GM12873 (cell line): ENCODE data around the gene KMT5B.

Experiments
- CTCF ChIP-seq: IDR thresholded peaks from 2 replicates; pipeline ENCODE4 v1.5.1; 2012; ENCODE audit warnings: low read depth, mild to moderate bottlenecking, moderate library complexity, low read length, control low read depth; ENCODE audit not compliant: insufficient read depth; ENCODE audit errors: missing control alignments

KMT5B gene

DNA sequence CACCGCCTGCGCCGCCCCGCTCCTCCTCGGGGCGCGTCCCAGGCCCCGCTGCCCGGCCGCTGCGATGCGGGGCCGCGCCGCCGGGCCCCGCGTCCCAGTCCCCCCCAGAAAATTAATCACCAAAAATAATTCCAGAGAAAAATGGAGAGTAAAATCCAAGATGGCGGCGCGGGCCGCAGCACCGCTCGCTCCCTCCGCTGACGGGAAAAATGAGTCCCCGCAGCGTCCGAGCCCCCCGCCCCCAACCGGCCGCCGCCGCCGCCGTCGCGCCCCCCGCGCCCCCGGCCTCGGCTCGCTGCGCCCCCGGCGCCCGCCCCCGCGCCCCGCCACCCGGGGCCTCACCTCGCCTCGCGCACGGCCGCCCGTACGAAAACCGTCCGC is at the start of gene KMT5B:
Gene KMT5B (minus strand): TSS at position 162 of the 381 bp plus-strand sequence. CDS start 23,220 bp downstream, outside the sequence.
- TF ChIP-seq CTCF, result no peak

DNA sequence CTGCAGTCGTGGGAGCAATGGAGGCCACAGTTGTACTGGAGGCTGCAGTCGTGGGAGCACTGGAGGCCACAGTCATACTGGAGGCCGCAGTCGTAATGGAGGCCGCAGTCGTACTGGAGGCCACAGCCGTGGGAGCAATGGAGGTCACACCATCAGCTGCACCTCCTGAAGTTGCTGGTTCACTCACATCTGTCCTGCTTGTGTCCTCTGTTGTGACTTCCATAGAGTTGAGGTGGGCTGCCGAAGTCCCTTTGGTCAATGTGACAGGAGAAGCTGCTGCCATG is 49.4 kb upstream of the KMT5B start:
- TF ChIP-seq CTCF, result no peak

DNA sequence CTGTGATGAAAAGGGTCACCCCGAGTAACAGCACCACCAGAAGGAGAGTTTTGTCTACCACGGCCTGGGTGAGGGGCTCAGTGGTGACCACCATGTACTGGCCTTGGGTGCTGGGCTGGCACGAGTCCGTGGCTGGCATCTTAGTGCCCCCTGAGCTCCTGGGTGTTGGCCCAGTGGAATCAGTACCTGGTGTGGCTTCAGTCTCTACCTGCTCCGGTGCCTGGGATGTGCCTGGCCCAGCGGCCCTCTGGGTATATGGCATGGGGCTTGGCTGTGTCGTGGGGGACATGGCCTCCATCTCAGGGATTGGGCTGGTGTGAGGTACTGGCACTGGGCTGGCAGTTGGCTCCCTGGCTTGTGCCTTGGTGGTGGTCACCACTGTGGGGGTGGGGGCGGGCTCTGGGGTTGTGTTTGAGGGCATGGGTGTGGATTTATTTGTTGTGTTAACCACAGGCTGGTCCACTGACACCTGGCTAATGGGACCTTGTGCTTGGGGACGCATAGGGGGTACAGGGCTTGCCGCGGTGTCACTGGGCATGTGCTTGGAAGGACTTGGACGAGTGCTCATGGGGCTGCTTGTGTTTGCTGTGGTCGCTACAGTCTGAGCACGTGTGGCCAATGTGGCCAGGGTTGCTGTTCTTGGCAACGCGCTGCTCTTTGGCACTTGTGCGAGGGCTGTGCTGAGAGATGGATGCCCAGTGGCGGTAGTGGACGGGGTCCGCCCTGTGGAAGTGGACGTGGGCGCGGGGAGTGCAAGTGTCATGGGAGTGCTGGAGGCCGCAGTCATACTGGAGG is 48.9 kb upstream of the KMT5B start:
- TF ChIP-seq CTCF, result no peak

DNA sequence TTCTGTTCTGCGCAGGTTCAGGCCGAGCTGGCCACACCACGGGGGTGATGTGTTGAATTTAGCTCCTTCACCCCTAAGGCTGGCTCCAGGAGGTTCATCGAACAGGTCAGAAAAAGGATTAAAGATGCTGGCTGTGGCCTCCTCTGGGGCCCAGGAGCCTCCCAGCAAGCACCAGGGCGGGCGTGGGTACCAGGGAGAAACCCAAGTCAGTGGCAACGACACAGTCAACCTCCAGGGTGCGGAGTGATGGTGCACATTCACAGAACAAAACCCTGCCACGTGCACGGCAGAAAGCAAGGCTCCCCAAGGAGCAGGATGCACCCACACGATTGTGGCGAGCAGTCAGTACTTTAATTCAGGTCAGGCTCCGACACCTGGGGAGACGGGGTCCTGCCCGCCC is 47.9 kb upstream of the KMT5B start:
- TF ChIP-seq CTCF, result no peak

DNA sequence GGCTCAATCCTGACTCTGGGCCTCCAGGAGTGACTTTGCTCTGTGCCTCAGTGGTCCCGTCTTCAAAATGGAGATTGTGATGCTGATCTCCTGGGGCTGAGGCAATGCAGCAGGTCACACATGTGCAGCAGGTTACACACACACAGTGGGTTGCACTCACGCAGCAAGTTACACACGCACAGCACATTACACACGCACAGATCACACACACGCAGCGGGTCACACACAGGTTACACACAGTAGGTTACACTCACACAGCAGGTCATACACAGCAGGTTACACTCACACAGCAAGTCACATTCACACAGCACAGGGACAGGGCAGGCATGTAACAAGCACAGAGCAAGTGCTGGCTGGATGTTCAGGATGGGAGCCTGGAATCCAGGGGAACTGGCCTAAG is 47.4 kb upstream of the KMT5B start:
- no peak for TF ChIP-seq CTCF

DNA sequence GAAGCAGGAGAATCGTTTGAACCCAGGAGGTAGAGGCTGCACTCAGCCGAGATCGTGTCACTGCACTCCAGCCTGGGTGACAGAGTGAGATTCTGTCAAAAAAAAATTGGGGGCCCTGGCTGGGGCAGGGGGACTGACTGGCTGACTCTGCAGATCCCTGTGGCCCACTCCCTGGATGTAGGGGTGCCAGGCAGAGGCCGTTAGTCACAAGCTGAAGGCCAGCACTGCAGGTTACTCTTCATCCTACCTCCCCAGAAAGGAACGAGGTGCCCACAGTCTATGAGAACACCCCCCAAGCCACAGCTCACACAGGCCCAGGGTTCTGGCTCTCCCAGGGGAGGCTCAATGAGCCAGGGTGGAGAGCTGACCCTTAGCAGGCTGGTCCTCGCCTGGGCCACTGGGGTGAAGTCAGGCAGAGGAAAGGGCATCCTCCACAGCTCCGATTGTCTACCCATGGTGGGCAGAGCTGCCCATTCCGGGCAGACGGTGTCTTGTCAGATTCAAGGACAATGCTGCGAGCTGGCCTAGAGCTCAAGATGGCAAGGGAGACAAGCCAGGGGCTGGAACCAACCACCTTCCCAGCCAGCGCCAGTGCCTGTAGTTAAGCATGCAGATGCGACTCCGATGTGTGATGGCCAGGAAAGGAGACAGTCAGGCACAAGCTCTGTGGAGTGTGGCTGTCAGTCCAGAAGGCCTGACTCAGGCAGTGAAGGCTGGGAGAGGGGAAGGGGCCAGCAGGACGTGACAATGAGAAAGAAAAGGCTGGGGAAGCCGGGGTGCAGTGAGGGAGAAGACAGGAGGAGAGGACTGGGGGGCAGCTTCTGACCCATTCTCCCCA is 46.2 kb upstream of the KMT5B start:
- no peak for TF ChIP-seq CTCF

DNA sequence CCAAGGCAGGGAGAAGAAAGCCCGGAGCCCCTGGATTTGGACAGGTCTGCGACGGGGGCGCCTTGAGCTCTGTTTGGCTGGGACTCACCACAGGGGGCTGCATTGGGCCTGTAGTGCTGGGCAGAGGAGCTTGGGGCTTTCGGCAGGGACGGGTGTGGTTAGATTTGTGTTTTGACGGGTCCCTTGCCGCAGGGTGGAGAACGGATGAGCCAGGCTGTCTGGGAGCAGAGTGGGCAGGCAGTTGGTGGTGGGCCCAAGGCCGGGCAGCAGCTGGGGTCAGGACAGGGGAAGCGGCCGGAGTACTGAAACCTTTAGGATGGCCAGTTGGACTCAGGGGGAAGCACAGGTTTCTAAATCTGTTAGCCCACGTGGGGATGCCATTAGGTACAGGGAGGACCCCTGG is 45.3 kb upstream of the KMT5B start:
- TF ChIP-seq CTCF, result no peak
